Measurements from ENCODE around the gene GTF3C1.

- TF ChIP-seq CTCF (IDR thresholded peaks at IDR 0.05) (no peak), POLR2A (IDR thresholded peaks at IDR 0.05) (no peak)
These were observed 37.0 kb upstream of the GTF3C1 start for GRCh38 chr16:27586711-27587110.
